HG03432 (cell line): ENCODE data around the gene TAOK3.
"Not testable (repeated sequence)": the region's sequence is repeated elsewhere in the genome, so short reads cannot be mapped to it uniquely, and the experiment has no call there.

Experiments used
- ATAC-seq: cut with Tn5 transposase; IDR thresholded peaks from one replicate; pipeline ENCODE4 v1.9.1; 2021; ENCODE audit warnings: mild to moderate bottlenecking, moderate library complexity; ENCODE audit not compliant: unreplicated experiment

TAOK3 gene

DNA sequence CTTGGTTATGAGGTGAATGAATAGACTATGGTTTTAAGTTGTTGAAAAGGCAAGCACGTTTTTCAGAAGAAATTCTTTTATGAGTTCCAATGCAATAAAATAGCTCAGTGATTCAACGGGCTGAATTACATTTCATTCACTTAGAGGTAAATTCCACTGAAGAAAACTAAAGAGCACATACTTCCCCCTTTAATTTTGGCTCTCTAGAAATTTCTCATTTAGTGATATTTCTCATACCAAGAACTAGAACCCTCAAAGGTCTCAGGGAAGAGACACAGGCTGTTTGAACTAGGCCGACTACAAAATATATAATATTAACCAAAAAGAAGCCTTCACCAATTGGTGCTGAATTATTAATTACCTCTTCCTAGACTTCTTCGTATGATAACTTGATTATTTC lies 68.6 kb downstream of the TAOK3 start:
- no peak for ATAC-seq

DNA sequence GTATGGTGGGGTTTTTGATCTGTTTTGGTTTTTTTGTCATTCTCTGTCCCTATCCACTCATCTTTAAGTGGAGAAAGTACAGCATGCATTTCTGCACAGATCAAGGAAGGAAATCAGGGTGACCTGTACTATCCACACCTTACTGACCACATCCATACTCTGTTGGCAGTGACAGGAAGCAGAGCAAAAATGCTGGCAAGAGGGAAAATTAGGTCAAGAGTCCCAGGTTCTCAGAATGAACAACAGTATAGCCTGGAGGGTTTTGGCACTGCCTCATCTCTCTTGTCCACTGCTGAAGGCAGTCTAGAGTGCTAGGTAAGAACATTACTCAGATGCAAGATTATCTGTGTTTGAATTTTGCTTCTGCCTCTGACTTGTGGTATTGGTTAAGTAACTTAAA lies 70.7 kb downstream of the TAOK3 start:
- ATAC-seq, result peak; percentile 30

DNA sequence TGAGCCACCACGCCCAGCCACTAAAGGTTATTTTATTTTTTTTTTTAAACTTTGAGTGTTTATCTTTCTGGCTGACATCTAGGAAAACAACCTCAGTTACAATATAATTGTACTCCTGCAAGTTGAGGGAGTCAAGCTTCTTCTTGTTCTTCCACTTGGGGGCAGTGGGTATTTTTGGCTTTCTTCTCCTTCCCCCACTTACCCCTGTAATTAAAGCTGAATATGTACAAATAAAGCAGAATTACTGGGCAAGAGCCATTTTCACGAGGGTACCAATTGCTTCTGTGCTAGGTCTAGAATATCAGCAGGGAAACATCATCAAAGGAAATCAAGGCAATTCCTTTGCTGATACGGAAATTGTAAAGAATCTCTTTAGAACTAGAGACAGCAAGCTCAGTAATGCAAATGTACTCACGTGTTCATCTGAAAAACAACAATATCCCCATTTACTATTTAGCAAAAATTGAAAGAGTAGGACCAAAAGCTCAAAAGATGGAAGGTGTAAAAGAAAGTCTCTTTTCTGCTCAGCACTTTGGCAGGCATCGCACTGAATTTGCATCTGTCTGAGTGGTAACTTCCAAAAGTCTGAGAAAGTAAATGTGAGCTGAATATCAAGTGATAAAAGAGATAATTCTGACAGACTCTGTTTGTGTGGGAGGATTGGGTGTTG lies 72.8 kb downstream of the TAOK3 start:
- no peak for ATAC-seq

DNA sequence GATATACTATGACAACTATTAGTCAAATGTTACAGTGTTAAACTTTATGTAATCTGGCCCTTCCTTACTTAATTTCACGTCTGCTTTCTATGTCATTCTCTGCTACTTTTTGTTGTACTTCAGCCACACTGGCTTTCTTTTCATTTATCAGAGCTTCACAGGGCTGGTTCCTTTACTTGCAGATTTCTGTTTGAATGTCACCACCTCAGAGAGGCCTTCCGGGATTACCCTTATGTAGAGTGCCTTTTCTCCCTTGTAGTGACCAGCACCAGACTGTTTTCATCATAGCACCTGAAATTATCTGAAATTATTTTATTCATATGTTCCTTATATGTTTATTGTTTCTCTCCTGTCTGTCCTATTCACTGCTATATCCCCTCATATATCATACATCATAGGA lies 75.4 kb downstream of the TAOK3 start:
- no peak for ATAC-seq

DNA sequence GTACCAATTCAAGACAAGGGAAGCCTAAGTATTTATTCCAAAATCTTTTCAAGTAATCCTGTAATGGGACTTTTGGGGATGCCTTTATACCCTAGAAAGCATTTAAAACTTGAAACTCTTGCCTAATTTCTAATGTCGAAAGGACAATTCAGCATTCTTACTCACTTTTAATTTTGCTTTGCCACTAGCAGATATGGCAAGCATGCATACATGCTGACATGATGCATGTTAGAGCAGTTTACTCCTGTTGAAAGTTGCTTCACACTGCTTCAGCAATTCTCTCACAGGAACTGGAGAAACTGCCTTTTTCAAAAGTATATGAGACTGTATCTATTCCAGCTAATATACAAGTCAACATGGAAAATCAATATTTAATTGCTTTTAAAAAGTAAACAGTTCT lies 79.9 kb downstream of the TAOK3 start:
- no peak for ATAC-seq

DNA sequence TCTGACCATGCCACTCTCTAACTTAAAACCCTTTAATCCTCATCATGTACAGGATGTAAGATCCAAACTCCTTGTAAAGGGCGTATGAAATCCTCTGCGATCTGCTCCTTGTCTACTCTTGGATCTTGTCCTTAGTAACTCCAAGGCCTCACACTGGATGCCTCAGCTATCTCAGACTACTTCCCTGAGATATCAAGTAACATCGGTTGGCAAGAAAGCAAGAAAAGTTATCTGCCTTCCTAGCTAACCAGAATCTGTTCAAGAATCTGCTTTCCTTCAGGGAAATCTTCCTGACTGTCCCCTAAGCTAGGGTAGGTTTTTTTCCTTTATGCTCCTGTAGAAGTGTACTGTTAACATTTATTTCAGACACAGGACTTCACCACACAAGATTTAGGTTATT lies 82.6 kb downstream of the TAOK3 start:
- ATAC-seq, result no peak

DNA sequence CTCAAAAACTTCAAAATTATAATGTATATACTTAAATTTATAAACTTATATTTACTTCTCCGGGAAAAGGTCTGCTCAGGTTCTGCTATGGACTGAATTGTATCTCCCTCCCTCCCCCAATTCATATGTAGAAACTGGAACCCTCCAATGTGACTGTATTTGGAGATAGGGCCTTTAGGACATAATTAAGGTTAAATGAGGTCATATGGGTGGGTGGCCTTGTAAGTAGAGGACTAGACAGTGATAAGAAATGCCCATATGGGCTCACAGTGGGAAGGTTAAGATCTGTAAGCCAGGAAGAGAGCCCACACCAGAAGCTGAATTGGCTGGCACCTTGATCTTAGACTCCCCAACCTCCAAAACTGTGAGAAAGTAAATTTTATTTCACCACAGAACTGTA lies 84.5 kb downstream of the TAOK3 start:
- ATAC-seq, result no peak

DNA sequence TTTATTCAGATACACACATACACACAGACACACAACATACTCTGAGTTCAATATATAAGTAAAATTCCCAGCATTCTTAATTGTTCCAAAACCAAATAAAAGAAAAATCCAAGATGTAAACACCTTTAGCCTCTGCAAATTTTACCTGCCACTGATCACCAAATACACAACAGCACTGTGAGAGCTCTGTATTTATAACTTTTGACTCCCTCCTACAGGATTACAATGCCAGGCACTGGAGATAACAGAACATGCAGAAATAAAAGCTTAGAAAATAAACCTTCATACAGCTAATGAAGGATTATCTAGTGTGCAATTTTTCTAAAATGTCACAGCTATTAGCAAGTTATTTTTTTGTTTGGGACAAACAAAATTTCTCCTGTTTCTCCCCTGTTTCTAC lies 85.0 kb downstream of the TAOK3 start:
- no peak for ATAC-seq

DNA sequence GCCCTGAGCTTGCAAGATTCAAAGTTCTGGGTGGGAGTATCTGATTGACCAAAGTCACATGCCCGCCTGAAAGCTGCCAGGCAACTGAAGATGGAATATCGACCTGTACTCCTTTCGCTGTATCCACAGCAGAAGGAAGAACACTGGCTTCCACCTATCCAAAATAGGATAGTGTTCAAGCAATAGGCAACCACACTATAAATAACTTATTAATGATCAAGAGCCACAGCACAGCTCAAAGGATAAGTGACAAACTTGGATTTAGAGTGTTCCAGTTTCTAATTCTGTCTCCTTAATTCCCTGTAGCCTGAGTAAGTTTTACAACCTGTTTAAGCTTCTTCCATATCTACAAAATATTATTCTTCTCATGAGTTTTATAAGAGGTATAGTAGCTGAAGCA lies 89.9 kb downstream of the TAOK3 start:
- ATAC-seq, result no peak

DNA sequence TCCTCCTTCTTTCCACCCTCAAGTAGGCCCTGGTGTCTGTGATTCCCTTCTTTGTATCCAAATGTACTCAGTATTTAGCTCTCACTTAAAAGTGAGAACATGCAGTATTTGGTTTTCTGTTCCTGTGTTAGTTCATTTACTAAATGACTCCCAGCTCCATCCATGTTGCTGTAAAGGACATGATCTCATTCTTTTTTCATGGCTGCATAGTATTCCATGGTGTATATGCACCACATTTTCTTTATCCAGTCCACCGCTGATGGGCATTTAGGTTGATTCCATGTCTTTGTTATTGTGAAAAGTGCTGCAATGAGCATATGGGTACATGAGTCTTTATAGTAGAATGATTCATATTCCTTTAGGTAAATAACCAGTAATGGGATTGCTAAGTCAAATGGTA lies 94.4 kb downstream of the TAOK3 start:
- not testable (repeated sequence) for ATAC-seq

DNA sequence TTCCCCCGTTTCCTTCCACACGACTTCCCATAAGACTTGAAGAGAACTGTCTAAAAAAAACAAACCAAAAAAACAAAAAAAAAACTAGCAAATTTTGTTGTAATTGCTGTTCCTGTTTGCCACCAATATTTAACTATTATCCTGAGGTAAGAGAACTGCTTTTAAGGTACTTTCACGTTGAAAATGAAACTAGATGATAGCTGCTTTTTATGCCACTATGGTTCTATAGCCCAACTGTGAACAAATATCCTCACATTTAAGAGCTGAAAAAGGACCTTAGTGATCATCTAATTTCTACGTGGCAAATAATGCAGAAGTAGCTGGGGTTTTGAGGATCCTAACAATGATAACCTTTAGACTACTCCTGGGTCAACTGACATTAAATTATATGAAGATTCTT lies 98.6 kb downstream of the TAOK3 start:
- ATAC-seq, result no peak

DNA sequence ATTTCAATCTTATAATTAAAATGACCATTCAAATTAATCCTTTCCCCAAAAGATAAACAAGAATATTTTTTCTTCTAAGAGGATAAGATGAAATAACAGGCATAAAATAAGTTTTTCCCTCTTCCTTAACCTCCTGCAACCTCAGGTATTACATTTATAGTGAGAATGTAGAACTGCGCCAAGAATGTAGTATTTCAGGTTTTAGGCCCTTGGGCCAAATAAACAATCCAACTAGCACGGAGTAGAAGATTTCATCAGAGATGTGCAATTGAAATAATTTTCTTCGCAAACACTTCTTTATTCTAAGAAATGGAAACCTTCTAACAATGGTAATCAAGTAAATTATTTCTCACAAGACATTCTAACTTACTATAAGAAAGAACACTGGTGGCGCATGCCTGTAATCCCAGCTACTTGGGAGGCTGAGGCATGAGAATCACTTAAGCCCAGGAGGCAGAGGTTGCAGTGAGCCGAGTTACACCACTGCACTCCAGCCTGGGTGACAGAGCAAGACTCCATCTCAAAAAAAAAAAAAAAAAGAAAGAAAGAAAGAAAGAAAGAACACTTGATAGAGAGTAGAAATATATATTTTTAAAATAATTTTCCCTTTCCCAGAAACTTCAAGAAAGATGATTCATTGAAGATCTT lies 100.8 kb downstream of the TAOK3 start:
- no peak for ATAC-seq

DNA sequence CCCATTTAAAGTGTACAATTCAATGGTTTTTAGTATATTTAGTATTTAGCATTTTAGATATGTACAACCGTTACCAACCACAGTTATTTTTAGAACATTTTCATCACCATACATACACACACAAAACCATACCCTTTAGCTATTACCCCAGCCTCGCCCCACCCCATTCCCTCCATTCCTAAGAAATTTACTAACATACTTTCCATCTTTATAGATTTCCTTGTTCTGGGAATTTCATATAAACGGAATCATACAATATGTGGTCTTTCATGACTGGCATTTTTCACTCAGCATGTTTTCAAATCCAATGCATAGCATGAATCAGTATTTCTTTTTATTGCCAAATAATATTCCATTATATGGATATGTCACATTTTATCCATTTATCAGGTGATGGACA lies 101.5 kb downstream of the TAOK3 start:
- no peak for ATAC-seq

DNA sequence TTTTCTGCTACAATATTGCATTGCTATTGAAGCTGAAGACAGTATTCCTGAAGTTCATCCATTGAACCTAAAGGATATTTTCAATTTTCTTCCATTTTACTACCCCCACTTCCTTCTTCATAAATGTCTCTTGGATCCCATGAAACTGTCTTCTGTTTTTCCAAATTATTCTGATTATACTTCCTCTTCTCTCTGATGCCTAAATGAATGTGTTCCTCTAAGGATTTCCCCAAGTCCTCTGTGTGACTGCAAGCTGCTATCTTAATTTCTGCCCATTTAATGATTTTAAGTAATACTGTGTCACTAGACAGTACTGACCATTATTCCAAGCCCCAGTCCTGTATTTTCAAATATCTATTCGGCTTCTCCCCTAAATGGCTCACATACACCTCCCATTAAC lies 102.9 kb downstream of the TAOK3 start:
- ATAC-seq, result no peak

DNA sequence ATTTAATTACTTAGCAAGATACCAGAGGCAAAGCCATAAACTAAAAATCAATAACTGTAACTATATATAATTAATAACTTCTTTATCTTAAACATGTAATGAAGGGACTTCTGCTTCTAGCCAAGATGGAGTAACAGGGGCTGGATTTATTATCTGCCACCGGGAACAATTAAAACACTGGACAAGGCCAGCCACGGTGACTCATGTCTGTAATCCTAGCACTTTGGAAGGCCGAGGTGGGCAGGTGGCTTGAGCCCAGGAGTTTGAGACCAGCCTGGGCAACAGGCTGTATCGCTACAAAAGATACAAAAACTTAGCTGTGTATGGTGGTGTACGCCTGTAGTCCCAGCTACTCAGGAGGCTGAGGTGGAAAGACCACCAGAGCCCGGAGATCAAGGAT lies 113.6 kb downstream of the TAOK3 start:
- no peak for ATAC-seq

DNA sequence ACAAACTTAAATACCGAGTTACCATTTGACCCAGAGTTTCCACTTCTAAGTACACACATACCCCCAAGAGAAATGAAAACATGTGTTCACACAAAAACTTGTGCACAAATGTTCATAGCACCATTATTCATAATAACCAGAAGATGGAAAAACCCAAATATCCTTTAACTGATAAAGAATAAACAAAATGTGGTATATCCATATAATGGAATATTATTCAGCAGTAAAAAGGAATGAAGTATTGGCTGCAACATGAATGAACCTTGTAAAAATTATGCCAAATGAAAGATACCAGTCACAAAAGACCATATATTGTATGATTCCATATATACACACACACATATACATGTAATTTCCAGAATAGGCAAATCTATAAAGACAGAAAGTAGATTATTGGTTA lies 116.4 kb downstream of the TAOK3 start:
- ATAC-seq, result no peak

DNA sequence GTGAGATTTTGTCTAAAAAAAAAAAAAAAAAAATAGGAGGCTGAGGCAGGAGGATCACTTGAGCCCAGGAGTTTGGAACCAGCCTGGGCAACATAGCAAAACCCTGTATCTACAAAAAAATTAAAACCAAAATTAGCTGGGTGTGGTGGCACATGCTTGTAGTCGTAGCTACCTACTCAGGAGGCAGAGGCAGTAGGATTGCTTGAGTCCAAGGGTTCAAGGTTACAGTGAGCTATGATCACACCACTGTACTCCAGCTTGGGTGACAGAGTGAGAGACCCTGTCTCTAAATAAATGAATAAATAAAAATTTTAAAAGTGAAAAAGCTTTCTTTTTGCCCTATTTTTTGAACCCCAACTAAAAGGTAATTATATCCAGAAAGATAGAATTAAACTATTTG lies 123.2 kb downstream of the TAOK3 start:
- no peak for ATAC-seq

DNA sequence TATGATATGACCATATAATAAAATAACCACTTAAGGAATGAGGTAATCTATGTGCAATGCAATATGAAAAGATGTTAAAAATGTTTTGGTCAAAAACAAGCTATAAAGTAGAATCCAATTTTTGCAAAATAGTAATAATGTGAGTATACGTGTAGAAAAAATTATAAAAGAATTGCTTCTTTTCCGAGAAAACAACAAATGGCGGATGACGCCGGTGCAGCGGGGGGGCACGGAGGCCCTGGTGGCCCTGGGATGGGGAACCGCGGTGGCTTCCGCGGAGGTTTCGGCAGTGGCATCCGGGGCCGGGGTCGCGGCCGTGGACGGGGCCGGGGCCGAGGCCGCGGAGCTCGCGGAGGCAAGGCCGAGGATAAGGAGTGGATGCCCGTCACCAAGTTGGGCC lies 126.8 kb downstream of the TAOK3 start:
- ATAC-seq, result not testable (repeated sequence)

DNA sequence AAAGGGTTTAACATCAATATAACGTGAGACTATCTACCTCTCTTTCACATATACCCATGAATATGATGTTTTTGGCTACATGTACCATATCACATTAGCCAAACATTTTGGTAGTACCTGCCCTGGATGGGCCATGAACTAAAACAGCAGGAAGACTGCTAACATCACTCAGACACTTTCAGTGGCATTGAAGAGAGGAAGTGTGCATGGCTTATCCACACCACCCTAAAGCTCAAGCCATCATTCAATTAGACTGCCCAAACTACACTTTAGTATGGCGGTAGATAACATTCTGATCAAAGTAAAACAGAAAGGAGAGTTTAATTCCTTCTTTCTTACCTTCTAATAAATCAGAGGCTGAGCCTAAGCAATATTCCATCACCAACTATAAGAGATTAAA lies 133.8 kb downstream of the TAOK3 start:
- peak; percentile 54 for ATAC-seq

DNA sequence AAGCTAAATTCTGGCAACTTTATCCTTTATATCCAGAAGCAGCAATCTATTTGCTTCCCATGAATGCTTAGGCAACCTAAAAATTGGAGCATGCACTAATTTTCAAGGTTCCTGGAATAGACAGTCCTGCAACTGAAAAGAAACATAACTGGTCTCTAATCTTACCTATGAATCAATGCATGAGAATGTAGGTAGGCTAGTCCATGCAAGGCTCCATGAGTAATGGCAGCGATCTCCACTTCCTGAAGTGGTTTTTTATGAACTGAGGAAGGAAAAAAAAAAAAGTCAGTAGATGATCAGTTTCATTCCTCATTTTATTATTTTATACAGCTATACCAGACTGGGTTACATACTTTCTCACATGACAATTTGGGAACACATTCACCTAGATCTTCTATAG lies 134.8 kb downstream of the TAOK3 start:
- ATAC-seq, result no peak

DNA sequence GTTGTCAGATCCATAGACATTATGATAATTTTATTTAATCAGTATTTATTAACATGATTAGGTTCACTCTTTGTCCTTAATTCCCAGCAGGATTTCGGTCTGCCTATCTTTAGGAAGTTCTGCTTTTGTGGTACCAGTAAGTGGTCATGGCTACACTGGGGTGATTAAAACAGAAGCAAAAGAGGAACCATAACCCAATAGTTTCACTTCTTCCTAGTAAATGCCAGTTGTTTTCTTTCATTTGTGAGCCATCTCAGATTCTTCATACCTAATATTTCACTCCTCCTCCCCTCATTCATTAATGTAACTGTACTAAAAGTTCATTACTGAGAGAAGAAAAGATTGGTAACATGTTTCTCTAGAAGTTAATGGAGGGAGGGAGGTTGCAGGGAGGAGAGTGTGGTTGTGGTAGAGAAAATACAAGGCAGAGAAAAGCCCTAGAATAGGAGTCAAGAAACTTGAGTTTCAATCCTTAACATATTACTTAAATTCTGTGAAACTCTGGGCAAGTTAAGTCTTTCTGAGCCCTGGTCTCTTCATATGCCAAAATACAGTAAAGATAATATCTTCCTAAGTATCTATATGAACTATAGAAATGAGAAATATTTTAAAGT lies 135.5 kb downstream of the TAOK3 start:
- peak; percentile 92 for ATAC-seq

DNA sequence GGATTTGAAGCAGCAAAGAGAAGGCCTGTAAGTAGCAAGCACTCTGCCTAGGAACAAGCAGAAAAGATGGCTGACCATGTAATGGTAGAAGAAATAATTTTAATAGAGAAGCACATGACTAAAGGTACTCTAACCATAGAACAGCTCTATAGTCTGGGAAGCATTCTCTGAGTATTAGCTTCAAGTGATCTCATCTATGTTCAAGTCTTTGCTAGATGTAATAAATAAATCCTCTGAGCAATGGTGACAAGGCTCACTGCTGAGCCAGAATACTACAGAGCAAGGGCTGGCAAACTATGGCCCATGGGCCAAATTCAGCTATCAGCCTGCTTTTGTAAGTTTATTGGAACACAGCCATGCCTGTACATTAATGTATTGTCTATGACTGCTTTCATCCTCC lies 152.0 kb downstream of the TAOK3 start:
- ATAC-seq, result no peak

DNA sequence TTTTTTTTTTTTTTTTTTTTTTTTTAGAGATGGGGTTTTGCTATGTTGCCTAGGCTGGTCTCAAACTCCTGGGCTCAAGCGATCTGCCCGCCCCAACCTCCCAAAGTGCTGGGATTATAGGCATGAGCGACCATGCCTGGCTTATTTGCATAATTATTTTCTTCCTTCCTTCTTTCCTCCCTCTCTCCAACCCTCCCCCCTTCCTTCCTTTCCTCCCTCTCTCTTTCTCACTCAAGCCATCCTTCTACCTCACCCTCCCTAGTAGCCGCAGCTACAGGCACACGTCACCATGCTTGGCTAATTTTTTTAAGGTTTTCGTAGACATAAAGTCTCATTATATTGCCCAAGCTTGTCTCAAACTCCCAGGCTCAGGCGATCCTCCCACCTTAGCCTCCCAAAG lies 152.9 kb downstream of the TAOK3 start:
- ATAC-seq, result peak; percentile 44
